GM12891 (cell line): Measurements from ENCODE around the gene TEX2.

Source experiments
- POLR2A ChIP-seq: IDR thresholded peaks from 2 replicates; pipeline ENCODE4 v1.6.1; 2011; ENCODE audit warnings: low read depth, low read length, control low read depth
- TAF1 ChIP-seq: IDR thresholded peaks from 2 replicates; pipeline ENCODE4 v1.6.1; 2011; ENCODE audit warnings: low read depth, low read length, control low read depth

DNA sequence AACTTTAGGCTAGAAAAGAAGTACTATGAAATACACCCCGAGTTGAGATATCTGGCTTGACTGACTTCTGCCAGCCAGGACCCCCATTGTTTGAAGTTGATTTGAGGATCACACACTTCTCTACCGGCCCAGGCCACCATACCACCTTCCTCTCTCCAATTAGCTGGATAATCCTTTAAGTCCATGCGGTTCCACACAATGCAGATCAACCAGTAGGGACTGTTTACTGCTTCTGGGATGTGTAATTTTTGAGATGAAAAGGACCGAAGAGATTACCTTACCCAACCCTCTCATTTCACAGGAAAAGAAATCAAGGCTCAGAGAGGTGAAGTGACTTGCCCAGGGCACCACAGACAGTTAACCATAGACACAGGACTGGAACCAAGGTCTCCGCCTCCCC, 153.7 kb downstream of the TEX2 start:
- TF ChIP-seq POLR2A (no peak), TAF1 (no peak)
